SU-DHL-6 (cell line): ENCODE measurements around the gene HOXA3.

Source experiments
- H2AFZ ChIP-seq: fragments of 200-600 bp; sonication (generic); 2 replicates; pipeline ENCODE4 v1.6.1; 2014; ENCODE audit warnings: low read depth, mild to moderate bottlenecking, moderate library complexity, mixed read lengths, antibody characterized with exemption, low read length; ENCODE audit not compliant: severe bottlenecking
- H3F3A ChIP-seq: fragments of 200-600 bp; shearing (Covaris generic); 2 replicates; pipeline ENCODE4 v1.6.0; 2016; ENCODE audit warnings: antibody characterized with exemption, mild to moderate bottlenecking; ENCODE audit not compliant: insufficient read depth
- H3K27ac ChIP-seq: fragments of 200-600 bp; sonication (generic); 2 replicates; pipeline ENCODE4 v1.5.1; 2016; ENCODE audit warnings: low read depth, mild to moderate bottlenecking, low read length, moderate library complexity, mixed read lengths
- H3K27me3 ChIP-seq: fragments of 200-600 bp; sonication (generic), shearing (Covaris generic); 2 replicates; pipeline ENCODE4 v1.6.0; 2014; ENCODE audit warnings: mild to moderate bottlenecking, low read length
- H3K36me3 ChIP-seq: fragments of 200-600 bp; sonication (generic); 2 replicates; pipeline ENCODE4 v1.6.1; 2014; ENCODE audit warnings: mild to moderate bottlenecking, low read length, mixed read lengths
- H3K4me2 ChIP-seq: fragments of 300-600, 200-600 bp; shearing (Covaris generic), sonication (generic); 2 replicates; pipeline ENCODE4 v1.6.0; 2014; ENCODE audit warnings: low read length, low read depth, mild to moderate bottlenecking; ENCODE audit not compliant: poor library complexity, severe bottlenecking
- H3K4me3 ChIP-seq: fragments of 200-600 bp; sonication (generic); 2 replicates; pipeline ENCODE4 v1.5.1; 2014; ENCODE audit warnings: antibody characterized with exemption, low read length, mild to moderate bottlenecking, mixed read lengths; ENCODE audit not compliant: insufficient read depth, poor library complexity, severe bottlenecking
- H3K79me2 ChIP-seq: fragments of 200-600 bp; sonication (generic); 2 replicates; pipeline ENCODE4 v1.6.1; 2014; ENCODE audit warnings: mild to moderate bottlenecking, low read length, moderate library complexity; ENCODE audit not compliant: insufficient read depth
- H3K9ac ChIP-seq: fragments of 200-600 bp; sonication (generic); 2 replicates; pipeline ENCODE4 v1.7.0; 2014; ENCODE audit warnings: mild to moderate bottlenecking, low read length
- H3K9me2 ChIP-seq: fragments of 200-600 bp; sonication (generic); replicated peaks from 2 replicates; pipeline ENCODE4 v1.6.1; 2014; ENCODE audit warnings: low read length; ENCODE audit not compliant: insufficient read depth
- H3K9me3 ChIP-seq: fragments of 200-600 bp; sonication (generic); 2 replicates; pipeline ENCODE4 v1.6.1; 2014; ENCODE audit warnings: low read length, mixed read lengths; ENCODE audit not compliant: insufficient read depth
- H4K20me1 ChIP-seq: fragments of 200-600 bp; sonication (generic); 2 replicates; pipeline ENCODE4 v1.6.1; 2014; ENCODE audit warnings: low read depth, mild to moderate bottlenecking, antibody characterized with exemption, low read length, moderate library complexity, mixed read lengths
- CTCF ChIP-seq: fragments of 200-600 bp; sonication (generic); IDR thresholded peaks from one replicate; pipeline ENCODE4 v1.5.1; 2017; ENCODE audit warnings: antibody characterized with exemption, mild to moderate bottlenecking, low read length, moderate library complexity; ENCODE audit not compliant: insufficient read depth, poor library complexity, severe bottlenecking
- EZH2phosphoT487 ChIP-seq: fragments of 200-600 bp; sonication (generic), shearing (Covaris generic); conservative IDR thresholded peaks from 2 replicates; pipeline ENCODE4 v1.6.1; 2018; ENCODE audit warnings: mild to moderate bottlenecking, antibody characterized with exemption, low read length, moderate library complexity, mixed read lengths

Gene HOXA3

GRCh38 chr7:27144781-27145164 is 7.6 kb downstream of the HOXA3 start:
- H3K27ac ChIP-seq, result no peak overlapping the region
- H3K4me2 ChIP-seq, result no peak overlapping the region
- H3K9me2 ChIP-seq, result no peaks in the 10 kb centered on the region
- TF ChIP-seq CTCF (no peak), EZH2phosphoT487 (no peak)
- peaks cover 7% of the 10 kb centered on the region; the same call in 1 of the 2 replicates for H3K79me2 ChIP-seq
- no peak overlapping the region for H2AFZ ChIP-seq
- no peaks in the 10 kb centered on the region for H3F3A ChIP-seq
- no peak overlapping the region for H3K9ac ChIP-seq
- no peak overlapping the region for H3K4me3 ChIP-seq
- H3K36me3 ChIP-seq, result no peaks in the 10 kb centered on the region
- H3K27me3 ChIP-seq, result no peaks in the 10 kb centered on the region
- no peaks in the 10 kb centered on the region for H4K20me1 ChIP-seq
- no peaks in the 10 kb centered on the region for H3K9me3 ChIP-seq

- Histone ChIP-seq H3K9me2 (no peaks in the 10 kb centered on the region), H4K20me1 (no peaks in the 10 kb centered on the region), H3K9me3 (no peaks in the 10 kb centered on the region), H3F3A (no peaks in the 10 kb centered on the region), H2AFZ (no peak overlapping the region), H3K79me2 (peaks cover 1% of the 10 kb centered on the region; the same call in 1 of the 2 replicates), H3K36me3 (no peaks in the 10 kb centered on the region), H3K27me3 (no peaks in the 10 kb centered on the region), H3K4me2 (no peak overlapping the region), H3K27ac (no peak overlapping the region), H3K9ac (no peak overlapping the region), H3K4me3 (no peak overlapping the region)
- no peak for TF ChIP-seq CTCF
- no peak for TF ChIP-seq EZH2phosphoT487
Observed at GRCh38 chr7:27143950-27144780, 8.2 kb downstream of the HOXA3 start.

DNA sequence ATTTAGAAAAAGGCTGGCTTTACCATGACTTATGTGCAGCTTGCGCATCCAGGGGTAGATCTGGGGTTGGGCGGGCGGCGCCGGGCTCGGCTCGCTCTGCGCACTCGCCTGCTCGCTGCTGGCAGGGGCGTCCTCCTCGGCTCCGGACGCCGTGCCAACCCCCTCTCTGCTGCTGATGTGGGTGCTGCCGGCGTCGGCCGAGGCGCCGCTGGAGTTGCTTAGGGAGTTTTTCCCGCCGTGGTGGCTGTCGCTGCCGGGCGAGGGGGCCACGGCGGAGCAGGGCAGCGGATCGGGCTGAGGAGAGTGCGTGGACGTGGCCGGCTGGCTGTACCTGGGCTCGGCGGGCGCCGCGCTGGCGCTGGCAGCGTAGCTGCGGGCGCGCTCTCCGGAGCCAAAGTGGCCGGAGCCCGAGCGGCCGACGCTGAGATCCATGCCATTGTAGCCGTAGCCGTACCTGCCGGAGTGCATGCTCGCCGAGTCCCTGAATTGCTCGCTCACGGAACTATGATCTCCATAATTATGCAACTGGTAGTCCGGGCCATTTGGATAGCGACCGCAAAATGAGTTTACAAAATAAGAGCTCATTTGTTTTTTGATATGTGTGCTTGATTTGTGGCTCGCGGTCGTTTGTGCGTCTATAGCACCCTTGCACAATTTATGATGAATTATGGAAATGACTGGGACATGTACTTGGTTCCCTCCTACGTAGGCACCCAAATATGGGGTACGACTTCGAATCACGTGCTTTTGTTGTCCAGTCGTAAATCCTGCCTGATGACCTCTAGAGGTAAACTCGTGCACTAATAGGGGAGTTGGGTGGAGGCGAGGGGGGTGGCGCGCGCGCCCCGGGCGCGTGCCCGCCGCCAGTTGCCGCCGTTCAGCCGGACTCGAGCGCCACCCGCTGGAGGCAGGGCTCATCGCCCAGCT is 9.1 kb downstream of the HOXA3 start, which contains the start of gene HOXA5:
HOXA5 (minus strand) TSS at position 659 of the 927 bp plus-strand sequence; CDS start at position 585, 74 bp downstream.
- Histone ChIP-seq H3K79me2 (no peaks in the 10 kb centered on the region; the same call in 1 of the 2 replicates), H3F3A (no peaks in the 10 kb centered on the region), H2AFZ (no peak within 1 kb of the TSS), H4K20me1 (no peaks in the 10 kb centered on the region), H3K9me2 (no peaks in the 10 kb centered on the region), H3K36me3 (no peaks in the 10 kb centered on the region), H3K4me2 (no peak within 1 kb of the TSS), H3K9me3 (no peaks in the 10 kb centered on the region), H3K9ac (no peak within 1 kb of the TSS), H3K4me3 (no peak within 1 kb of the TSS), H3K27me3 (no peaks in the 10 kb centered on the region), H3K27ac (no peak within 1 kb of the TSS)
- TF ChIP-seq EZH2phosphoT487, result no peak
- TF ChIP-seq CTCF, result no peak
